GM21526 (cell line): Measurements from ENCODE around the gene PDCD4.

Experiments used
- ATAC-seq: cut with Tn5 transposase; IDR thresholded peaks from one replicate; pipeline ENCODE4 v1.9.1; 2021; ENCODE audit warnings: moderate library complexity; ENCODE audit not compliant: unreplicated experiment, low FRiP score

PDCD4 gene

GRCh38 chr10:110860576-110861241 lies 11.0 kb upstream of the PDCD4 start:
- peak; percentile 47 for ATAC-seq

- no peak for ATAC-seq
Measured at GRCh38 chr10:110861476-110861875, 10.3 kb upstream of the PDCD4 start.

- ATAC-seq, result no peak
Measured at GRCh38 chr10:110861930-110862649, 9.6 kb upstream of the PDCD4 start.

GRCh38 chr10:110862961-110863360 lies 8.8 kb upstream of the PDCD4 start:
- ATAC-seq, result no peak

- ATAC-seq, result no peak
Measured at GRCh38 chr10:110863361-110863760, 8.4 kb upstream of the PDCD4 start.

GRCh38 chr10:110863956-110864355 lies 7.8 kb upstream of the PDCD4 start:
- no peak for ATAC-seq

GRCh38 chr10:110864662-110865140 lies 7.0 kb upstream of the PDCD4 start:
- ATAC-seq, result peak; percentile 45

- ATAC-seq, result no peak
Measured at GRCh38 chr10:110865186-110865808, 6.4 kb upstream of the PDCD4 start.

GRCh38 chr10:110865809-110866482 lies 5.8 kb upstream of the PDCD4 start:
- ATAC-seq, result no peak

- ATAC-seq, result peak; percentile 41
Measured at GRCh38 chr10:110867011-110867806, 4.5 kb upstream of the PDCD4 start.

GRCh38 chr10:110867807-110868465 lies 3.8 kb upstream of the PDCD4 start:
- no peak for ATAC-seq

- no peak for ATAC-seq
Measured at GRCh38 chr10:110868981-110869380, 2.7 kb upstream of the PDCD4 start.

- ATAC-seq, result no peak
Measured at GRCh38 chr10:110870823-110871297, 868 bp upstream of the PDCD4 start.

GRCh38 chr10:110872145-110872983 lies 636 bp downstream of the PDCD4 start:
- peak; percentile 39 for ATAC-seq

GRCh38 chr10:110872984-110873923 lies 1.5 kb downstream of the PDCD4 start:
- ATAC-seq, result no peak

GRCh38 chr10:110873951-110874350 lies 2.2 kb downstream of the PDCD4 start:
- no peak for ATAC-seq

- ATAC-seq, result no peak
Measured at GRCh38 chr10:110876000-110876399, 4.3 kb downstream of the PDCD4 start.

- no peak for ATAC-seq
Measured at GRCh38 chr10:110876788-110877187, 5.1 kb downstream of the PDCD4 start.
